NCI-H510A treated with DMSO at 0.1 percent for 48 hours (cell line): ENCODE results near the gene FGG.
"Not testable (repeated sequence)": the region's sequence is repeated elsewhere in the genome, so short reads cannot be mapped to it uniquely, and the experiment has no call there.

Experiments
- DNase-seq: peaks from one replicate; lab custom pipeline; 2025; lab: John Stamatoyannopoulos, UW

FGG gene

DNA sequence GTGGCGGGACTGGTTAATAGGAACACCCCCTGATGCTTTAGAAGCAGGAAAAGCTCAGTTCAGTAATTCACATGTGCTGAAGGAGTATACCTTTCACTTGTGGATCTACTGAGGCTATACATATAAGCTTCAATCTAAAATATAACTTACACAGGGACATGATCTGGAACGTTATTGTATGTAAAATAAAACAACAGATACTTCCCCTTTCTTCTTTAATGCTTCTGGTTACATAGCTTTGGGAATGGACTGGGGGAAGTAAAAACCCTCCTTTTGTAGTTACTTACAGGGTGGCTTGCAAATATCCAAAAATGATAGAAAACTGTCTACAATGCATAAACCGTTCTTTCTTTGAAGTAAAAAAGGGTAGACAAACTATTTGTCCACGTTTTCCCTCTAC lies 1.9 kb downstream of the FGG start:
- DNase-seq, result no peak

DNA sequence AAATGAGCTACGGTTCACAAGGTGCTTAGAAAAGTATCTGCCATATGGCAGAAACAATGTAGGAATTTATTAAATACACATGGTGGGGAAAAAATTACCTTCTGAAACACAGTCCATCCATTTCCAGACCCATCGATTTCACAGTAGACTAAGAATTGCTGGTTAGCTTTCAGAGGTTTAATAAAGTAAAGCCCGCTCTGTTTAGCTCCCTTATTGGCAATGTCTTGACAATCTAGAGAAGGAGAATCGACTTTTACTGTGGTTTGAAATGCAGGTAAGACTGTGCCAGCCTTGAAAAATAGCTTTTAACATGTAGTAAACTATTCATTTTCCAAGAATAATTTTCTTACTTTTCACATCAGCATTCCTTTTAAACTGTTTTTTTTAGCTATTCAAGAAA lies 2.9 kb downstream of the FGG start:
- no peak for DNase-seq

DNA sequence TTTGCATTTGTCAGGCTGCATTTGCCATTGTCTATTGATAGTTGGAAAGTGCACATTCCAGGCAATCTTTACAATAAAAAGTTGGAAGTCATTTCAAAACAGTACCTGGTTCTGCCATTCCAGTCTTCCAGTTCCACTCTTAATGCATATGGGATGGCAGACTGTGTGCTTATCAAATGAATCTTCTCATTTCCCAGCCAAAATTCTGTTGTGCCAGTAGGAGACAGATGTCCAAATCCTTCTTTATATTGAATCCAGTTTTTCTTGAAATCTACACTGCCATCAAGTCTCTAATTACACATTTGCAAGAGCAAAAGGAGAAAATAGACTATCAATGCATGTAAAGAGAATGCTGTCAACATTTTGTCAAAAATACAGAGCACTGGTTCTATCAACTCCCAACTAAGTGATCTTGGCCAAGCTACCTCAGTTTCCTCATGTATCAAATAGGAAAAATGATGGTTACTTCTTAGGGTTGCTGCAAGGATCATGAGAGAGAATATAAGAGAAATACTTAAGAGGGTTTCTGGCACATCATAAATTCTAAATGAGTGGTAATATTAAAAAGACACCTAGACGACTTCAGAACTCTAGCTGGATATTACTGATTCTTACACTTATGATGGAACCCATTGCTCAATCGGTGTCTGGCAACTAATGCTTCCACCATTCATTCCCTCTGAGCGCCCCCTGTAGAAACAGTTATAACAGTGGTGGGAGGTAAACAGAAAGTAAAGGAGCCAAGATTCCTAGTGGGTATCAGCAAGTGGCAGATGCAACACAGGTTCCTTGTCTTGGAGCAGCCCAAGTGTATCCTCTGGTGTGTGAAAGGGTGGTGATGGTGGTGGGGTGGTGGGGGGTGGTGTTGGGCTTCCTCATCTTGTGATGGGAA lies 3.8 kb downstream of the FGG start:
- no peak for DNase-seq

DNA sequence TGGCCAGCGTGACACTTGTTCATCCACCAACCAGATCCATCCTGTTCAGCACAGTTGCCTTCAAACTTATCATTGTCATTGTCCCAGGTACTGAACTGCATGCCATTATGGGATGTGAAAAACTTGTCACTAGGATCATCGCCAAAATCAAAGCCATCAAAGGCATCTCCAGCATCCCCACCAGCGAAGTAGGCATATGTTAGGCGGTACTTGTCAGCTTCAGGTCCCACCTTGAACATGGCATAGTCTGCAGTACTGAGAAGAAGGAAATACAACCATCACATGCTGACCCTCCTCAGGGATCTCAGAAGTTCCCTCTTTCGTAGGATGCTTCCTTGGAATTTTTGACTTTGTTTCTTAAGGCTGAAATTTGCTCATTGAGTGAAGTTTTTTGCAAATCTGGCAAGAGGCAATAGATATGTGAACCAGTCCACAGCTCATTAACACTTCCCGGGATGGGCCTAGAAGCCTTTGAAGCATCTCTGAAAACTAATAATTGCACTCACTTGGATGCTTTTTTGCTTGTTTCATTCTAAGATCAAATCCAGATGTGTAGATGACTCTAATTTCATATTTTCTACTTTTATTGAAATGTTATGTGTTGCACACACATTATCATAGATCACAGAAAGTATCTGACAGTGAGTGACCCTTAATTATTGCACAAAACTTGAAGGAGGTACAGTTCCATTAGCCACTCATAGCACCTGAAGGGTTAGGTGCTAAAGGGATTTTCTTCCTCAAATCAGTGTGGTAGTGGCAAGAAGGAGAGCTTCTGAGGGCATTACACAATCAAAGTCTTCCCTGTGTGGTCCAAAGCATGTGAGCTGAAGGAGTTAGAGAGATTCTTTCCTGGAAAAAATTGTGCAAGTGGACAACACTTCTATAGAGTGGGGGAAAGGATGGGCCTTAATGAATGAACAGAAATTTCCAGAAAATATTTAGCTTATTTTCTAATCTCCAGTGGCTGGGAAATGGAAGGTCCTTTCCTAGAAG lies 5.4 kb downstream of the FGG start:
- DNase-seq, result no peak

DNA sequence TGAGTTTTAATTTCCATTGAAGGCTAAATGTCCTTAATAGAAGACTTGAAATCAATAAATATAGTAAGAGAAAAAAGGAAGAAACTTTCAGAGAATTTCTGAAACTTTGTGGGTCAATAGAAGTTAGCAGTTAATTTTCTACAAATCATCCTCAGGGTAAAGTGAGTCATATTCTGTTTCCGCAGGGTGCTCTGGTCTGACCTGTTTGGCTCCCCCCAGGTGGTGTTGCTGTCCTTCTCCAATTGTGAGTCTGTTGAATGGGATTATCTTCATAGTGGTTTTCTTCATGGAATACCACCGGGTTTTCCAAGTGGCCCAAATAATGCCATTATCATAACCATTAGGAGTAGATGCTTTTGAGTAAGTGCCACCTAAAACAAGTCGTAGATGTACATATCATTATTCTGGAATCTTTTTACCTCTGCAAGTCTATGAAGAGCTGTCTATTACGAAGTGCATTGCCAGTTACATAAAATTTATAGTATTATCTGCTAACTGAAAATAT lies 7.7 kb downstream of the FGG start:
- no peak for DNase-seq

DNA sequence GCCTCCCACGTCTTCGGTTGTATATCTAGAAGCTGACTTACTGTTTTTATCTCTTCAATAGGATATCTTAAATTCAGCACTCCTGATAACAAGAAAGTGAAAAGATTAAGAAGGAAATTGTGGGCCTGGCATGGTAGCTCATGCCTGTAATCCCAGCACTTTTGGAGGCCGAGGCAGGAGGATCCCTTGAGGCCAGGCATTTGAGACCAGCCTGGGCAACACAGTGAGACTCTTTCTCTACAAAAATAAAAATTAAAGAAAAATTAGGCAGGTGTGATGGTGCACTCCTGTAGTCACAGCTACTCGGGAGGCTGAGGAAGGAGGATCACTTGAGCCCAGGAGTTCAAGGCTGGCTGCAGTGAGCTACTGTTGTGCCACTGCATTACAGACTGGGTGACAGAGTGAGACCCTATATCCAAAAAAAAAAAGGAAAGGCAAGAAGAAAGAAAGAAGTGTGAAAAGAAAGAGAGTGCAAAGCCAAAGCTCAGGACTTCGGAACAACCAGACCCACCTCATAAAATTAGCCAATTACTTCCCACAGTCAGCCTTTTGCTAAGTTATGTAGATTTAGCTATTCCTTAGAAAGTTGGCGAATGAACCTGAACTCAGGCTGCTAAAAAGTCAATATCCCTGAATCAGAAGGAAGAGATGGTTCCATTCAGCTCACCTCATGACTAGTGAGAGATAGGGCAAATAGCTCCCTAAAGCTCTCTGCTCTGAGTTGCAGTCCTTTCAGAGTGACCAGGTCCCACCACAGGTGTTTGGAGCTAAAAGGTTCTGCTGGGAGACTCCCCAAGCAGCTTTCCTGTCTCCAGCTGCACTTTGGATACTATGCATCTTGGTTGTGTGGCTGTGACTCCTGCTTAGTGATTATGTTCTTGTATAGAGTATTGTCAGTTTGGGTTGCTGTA lies 9.2 kb downstream of the FGG start:
- no peak for DNase-seq

DNA sequence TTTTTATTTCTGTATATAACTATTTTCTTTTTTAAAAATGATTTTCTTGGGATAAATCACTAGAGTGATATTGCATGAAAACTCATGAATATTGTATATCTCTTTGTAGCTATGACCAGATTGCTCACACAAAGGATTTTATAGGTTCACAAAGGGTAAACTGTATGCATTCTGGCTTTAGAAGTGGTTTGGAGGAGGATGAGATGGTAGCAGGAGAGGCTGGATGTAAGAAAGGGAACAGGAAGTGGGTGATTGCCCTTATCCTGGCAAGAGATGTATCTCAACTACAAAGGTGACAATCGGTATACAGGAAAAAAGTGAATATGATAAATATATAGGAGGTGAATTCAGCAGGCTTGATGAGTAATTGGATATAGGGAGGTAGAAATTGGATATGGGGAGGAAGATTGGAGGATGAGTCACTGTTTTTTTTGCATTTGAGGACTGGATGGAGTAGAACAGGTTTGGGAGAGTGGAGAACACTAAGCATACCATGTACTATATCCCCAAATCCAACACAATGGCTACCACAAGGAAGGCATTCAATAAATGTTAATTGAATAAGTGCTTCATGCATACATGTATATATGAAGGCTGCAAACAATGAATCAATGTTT lies 9.9 kb downstream of the FGG start:
- DNase-seq, result no peak

DNA sequence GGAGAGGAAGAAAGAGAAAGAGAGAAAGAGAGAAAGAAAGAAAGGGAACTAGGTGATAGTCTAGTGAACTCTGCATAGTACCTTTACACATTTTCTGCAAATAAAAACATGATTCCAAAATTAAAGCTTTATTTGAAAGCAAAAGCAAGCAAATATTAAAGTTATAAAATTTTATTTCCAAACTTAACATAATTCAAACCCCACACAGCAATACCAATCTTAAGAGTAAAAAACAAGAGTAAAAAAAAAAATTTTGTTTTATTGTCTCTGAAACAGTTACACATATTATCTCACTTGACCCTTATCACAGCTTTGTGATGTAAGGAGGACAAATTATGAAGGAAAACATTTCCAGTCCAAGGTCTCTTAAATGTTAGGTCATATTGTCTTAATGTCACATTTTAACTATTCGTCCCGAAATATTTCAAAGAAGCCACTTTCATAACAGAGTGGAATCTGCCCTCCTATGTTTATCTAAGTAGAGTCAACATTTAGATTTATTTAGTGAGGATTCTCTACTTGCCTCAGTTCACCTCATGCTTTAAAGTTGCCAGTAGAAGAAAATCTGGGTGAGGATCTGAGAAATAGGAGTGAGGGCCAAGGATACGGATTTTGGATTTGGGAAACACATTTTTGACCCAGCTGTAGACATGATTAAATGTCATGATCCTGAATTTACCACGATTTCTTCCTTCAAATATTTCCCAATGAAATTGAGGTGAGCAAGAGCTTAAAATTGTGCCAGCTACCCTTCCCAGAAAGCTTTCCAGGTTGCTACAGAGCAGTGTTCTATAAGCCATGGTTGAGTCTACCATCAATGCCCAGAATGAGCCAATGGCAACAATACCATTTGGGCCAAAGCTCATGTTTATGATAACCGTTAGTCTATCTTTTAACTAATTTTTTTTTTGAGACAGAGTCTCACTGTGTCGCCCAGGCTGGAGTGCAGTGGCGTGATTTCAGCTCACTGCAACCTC lies 14.4 kb downstream of the FGG start:
- no peak for DNase-seq

DNA sequence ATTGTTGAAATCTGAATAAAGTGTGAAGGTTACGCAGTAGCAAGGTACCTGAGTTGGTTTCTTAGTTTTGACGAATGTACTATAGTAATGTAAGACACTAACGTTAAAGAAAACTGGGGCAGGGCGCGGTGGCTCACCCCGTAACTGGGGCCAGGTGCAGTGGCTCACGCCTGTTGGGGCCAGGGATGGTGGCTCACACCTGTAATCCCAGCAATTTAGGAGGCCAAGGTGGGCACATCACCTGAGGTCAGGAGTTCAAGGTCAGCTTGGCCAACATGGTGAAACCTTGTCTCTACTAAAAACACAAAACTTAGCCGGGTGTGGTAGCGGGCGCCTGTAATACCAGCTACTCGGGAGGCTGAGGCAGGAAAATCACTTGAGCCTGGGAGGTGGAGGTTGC lies 15.2 kb downstream of the FGG start:
- DNase-seq, result not testable (repeated sequence)

DNA sequence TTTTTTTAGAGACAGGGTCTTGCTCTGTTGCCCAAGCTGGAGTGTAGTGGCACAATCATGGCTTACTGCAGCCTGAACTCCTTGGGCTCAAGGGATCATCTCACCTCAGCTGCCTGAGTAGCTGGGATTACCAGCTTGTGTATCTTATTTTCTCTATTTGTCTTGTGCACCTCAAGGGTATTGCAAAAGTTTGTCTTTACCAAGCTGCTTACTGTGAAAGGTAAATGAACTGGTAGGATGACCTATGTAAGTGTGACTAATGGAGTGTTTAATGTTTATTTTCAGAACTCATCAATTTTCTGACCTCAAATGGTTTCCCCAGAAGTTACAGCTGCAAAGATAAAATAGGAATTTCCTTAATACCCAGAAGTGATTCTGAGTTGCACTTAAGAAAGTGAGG lies 16.6 kb downstream of the FGG start:
- no peak for DNase-seq

DNA sequence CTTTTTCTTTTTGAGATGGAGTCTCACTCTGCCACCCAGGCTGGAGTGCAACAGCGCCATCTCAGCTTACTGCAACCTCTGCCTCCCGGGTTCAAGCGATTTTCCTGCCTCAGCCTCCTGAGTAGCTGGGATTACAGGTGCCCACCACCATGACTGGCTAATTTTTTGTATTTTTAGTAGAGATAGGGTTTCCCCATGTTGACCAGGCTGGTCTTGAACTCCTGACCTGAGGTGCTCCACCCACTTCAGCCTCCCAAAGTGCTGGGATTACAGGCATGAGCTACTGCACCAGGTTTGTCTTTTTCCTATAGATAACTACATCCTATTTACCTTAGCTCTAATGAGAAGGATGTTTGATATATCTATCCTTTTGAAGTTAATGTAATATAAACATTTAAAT lies 18.1 kb downstream of the FGG start:
- DNase-seq, result not testable (repeated sequence)

DNA sequence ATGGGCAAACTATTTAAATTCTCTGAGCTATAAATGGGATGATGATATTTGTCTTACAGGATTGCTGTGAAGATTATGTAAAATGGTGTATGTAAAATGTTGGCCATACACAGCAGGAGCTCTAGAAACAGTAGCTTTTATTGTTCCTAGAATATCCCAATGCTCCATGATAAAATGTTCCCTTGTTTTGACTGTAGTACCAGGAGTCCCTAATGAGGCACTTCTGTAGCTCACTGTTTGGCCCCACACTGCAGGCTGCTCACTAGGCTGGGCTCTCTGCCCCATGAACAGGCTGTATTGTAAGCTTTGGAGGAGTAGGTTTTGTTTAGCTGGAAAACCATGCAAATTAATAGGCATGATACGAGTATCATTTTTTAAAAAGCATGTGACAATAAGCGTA lies 18.6 kb downstream of the FGG start:
- DNase-seq, result no peak

DNA sequence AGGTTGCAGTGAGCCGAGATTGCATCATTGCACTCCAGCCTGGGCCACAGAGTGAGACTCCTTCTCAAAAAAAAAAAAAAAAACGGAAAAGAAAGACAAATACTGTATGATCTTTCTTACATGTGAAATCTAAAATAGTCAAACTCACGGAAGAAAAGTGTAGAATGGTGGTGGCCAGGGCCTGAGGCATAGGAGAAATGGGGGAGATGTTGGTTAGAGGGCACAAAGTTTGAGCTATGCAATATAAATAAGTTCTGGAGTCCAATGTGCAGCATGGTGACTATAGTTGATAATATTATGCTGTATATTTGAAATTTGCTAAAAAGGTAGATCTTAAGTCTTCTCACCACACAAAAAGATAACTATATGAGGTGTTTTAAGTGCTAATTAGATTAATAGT lies 20.6 kb downstream of the FGG start:
- no peak for DNase-seq

DNA sequence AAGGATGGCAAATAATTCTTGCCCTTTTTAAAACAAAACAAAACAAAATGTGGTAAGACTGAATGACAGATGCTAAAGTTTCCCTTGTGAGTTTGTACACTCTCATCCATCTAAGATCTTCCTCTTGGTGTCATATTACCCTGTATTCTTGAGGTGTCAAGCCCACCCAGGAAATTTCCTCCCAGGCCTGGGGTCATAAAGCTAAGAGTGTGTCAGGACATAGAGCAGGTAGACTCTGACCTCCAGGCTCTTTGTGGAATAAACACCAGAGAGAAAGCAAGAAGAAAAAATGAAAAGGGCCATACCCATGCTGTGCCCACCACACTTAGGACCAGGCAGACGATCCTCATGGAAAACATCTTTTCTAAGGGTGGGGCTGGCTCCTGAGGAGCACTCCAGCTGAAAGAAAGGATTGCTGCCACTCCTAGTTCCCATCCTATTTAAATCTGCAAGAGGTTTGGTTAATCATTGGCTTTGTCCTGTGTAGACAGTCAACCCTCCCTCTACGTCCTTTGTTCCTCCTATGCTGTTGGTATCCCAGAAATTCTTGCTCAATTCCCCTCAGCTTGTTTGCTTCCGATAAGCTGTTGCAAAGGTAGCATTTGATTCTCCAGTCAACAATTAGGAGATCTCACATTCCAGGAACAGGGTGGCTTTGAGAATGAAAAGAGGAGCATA lies 22.0 kb downstream of the FGG start, which contains the start of gene FGA:
FGA (minus strand) TSS at position 414 of the 678 bp plus-strand sequence; CDS start at position 359, 55 bp downstream.
- DNase-seq, result no peak

DNA sequence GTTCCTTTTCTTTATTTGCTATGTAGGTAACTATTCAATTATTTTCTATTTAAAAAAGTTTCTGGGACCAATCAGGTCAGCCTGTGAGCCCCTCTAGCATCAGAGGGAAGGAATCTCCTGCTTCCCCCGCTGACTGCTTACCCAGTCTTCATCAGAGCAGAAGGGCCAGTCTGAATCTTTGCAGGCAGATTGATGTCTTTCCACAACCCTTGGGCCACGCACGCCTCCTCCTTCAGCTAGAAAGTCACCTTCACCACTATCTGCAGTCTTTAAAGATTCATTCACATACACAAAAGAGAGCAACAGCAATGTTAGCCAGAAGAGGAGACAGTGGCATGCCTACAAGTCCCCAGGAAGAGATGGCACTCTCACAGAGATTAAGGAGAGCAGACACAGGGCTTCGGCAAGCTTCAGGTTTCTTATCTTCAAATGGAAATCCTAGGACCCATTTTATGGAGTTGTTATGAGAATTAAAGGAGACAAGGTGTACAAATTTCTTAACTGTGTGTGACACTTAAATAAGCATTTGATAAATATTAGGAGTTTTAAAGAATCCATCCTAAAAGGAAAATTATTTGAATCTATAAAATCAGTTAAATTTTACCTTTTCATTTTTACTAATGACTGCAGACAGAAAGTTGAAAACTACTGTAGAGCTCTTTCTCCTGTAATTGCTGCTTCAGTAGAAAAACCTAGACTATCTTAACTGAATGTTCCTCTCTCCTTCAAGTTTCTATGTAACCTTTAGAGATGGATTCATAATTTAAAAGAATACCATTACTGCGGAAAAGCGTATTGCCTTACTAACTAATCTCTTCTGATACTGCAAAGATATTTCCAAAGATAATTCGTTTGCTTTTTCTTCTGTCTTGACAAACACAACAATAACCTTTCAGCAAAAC lies 22.9 kb downstream of the FGG start:
- DNase-seq, result no peak

DNA sequence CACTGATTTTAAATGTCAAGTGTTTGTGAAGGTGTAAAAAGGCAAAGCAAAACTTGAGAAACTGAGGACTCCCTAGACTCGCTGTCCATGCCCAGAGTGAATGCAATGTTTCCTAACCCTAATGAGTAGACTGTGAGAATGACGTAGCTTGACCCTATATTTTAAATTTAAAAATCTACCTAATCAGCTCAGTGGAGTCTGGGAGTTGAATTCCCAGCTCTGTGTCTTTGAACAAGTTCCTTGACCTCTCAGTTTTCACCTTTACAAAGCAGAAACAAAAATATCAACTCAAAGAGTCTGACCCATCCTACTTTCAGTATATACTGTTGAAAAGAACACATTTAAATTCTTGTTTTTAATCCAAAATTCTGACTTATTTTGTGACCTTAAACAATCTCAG lies 24.3 kb downstream of the FGG start:
- no peak for DNase-seq

DNA sequence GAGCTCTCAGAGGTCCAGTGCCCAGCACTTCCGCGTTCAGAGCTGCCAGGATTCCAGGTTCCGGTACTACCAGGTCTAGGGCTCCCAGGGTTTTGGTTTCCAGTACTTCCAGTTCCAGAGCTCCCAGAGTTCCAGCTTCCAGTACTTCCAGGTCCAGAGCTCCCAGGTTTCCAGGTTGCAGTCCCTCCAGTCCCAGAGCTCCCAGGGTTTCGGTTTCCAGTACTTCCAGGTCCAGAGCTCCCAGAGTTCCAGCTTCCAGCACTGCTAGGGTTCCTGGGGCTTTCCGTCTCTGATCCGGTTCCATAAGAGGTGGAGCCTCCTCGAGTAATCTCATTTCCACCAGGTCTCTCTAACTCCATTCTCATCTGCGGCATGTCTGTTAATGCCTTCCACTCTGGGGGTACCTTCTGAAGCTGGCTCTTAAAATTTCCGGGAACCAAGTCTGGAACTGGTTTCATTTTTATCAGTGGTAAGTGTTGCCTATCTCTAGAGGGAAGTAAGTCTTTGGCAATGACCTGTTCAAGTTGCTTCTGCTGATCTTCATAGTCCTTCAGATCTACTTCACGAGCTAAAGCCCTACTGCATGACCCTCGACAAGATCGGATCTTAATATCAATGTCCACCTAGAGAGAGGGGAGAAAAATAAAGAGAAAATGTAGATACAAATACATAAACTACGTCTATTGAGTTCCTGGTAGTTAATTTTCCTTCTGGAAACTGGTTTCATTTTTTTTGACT lies 26.0 kb downstream of the FGG start:
- DNase-seq, result no peak
